HG03575 (cell line): Measurements from ENCODE around the gene NAPB.
A peak's percentile ranks its signal among the peaks of the same experiment; 100 is the strongest.
"Not testable (repeated sequence)": the region's sequence is repeated elsewhere in the genome, so short reads cannot be mapped to it uniquely, and the experiment has no call there.

Experiments used
- ATAC-seq: cut with Tn5 transposase; IDR thresholded peaks from one replicate; pipeline ENCODE4 v1.9.1; 2021; ENCODE audit not compliant: unreplicated experiment, insufficient number of reproducible peaks, low FRiP score; ENCODE audit errors: extremely low read depth

NAPB gene

DNA sequence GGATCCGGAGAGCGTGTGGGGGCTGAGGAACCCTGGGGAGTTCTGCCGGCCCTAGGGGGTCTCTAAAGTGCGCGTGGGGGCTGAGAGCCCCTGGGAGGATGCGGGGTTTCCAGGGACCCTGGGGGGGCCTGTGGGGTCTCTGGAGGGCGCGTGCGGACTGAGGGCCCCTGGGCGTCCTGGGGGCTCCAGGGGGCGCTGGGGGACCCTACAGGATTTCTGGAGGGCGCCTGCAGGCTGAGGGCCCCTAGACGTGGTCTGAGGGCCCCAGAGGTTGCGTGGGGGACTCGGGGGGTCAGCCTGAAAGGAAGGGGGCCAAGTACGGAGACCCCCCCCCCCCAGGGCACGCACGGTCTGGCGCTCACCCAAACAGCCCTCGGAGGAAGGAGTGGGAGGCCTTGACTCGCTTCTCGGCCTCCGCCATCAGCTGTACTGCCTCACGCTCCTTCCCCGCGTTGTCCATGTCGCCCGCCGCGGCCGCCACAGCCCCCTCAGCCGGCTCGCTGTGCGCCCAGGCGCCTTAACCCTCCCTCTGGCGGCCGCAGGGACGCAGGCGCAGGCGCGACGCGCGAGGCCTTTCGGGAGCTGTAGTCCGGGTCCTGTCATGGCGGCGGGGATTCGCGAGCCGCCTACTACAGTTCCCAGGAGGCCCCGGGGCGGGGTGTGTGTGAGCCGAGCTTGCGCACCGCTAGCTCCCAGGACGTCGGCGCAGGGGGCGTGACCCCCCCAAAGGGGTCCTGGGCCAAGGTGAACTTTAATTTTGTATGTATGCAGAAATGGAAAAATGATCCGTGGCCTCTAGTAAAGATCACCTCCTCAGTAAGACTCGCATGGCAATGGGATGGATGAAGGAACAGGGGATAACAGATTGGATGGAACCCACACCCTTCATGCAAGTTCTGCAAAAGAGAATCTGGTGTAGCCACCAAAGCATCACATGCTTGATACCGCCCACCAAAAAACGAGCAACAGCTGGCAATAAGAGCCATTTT lies at the start of gene NAPB:
Gene NAPB (minus strand): TSS at position 546 of the 989 bp plus-strand sequence. CDS start 86 bp downstream, at position 460.
- peak; percentile 84 for ATAC-seq

- not testable (repeated sequence) for ATAC-seq
Observed at GRCh38 chr20:23466961-23467360, 45.7 kb upstream of the NAPB start.

GRCh38 chr20:23461180-23461579 lies 39.9 kb upstream of the NAPB start:
- ATAC-seq = no peak

DNA sequence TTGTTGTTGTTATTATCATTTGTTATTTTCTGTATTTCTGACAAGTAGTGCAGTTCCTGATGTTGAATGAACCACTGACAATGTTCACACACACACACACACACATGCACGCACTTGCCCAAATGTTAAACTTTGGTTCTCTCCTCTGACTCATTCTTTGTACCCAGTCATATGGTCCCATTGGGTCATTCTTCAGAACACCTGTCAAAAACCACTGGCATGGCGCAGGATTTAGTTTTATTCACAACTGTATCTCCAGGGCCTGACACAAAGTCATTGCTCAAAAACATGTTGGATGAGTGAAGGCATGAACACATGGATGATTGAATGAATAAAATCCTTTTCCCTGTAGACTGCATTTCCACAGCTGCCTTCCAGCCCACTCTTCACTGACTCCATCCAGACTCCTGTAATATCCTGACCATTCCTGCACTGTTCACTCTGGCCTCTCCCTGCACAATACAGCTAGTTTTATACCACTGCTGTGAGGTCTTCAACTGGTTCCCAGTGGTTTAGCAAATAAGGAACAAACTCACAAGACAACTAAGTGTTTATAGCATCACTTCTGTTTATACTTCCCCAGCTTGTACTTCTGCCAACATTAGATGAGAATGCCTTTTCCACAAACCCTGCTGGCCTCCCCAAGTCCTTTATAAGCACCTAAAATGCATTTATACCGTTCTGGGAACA lies 38.3 kb upstream of the NAPB start:
- ATAC-seq = no peak

DNA sequence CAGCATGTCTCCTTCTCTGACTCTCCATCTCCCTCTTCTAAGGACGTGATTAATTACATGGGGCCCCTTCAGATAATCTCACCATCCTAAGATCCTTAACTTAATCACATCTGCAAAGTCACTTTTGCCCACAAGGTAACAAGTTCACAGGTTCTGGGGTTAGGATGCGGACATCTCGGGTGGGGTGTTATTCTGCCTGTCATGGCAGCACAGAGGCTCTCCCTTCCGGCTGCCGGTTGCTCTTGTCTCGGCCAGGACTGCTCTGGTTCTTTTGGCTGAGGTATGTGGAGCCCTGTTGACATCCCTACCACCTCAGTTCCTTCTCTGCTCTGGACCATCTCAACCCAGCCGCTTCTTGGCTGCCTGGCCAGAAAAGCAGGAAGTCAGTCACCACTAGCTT lies 35.6 kb upstream of the NAPB start:
- no peak for ATAC-seq

GRCh38 chr20:23456409-23456808 lies 35.1 kb upstream of the NAPB start:
- ATAC-seq = no peak

DNA sequence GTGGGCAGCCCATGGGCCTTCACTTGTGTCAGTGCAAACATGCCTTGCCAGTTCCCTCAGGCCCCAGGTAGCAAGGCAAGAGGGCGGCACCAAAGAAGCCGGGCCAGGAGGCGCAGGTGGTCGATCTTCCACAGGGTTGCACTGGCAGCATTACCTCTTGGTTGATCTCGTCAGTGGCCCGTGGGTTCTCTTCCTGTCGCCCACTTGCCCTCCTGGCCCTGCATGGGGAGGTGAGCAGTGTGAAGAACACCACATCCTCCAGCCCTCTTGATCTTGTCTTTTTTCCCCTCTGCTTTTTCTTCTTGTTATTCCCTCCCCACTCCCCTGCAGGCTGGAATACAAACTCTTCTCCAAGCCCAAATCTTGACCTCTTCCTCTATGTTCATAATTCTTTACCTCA lies 34.4 kb upstream of the NAPB start:
- no peak for ATAC-seq

DNA sequence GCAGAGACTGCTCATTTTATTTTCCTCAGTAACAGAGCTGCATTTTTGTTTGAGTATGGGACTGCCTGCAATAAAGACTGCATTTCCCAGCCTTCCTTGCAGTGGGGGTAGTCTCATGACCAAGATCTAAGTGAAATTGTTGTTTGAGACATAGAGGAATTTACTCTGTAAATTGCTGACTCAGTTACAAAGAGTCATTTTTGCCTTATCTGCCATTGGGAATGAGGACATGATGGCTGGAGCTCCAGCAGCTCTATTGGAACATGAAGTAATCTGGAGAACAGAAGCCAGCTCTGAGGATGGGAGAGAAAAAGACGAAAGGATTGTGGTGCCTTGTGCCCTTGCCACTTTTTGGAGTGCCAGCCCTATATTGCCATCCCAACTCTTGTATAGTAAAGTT lies 33.5 kb upstream of the NAPB start:
- ATAC-seq = no peak

GRCh38 chr20:23453549-23454543 lies 32.6 kb upstream of the NAPB start:
- ATAC-seq = no peak

DNA sequence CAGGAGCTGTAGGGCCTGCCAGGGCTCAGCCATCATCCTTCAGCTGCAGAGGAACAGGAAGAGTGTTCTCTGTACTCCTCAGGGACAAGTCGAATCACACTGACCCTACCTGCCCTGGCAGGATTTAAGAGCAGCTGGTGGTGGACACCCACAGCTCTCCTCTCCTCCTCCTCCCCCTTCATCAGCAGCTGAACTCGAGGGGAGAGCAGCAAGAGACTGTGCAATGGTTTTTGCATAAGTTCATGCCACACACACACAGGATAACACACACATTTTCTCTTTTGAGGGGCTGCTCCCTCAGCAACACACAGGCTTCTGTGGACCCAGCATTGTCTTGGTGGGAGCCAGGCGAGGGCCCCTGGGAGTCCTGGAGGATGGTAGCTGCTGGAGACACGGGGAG lies 31.5 kb upstream of the NAPB start, which contains the start of gene CST11:
Gene CST11 (minus strand): TSS at position 101 of the 400 bp plus-strand sequence. CDS start 65 bp downstream, at position 36.
- ATAC-seq = no peak

- ATAC-seq = no peak
Observed at GRCh38 chr20:23451956-23452487, 30.7 kb upstream of the NAPB start.

DNA sequence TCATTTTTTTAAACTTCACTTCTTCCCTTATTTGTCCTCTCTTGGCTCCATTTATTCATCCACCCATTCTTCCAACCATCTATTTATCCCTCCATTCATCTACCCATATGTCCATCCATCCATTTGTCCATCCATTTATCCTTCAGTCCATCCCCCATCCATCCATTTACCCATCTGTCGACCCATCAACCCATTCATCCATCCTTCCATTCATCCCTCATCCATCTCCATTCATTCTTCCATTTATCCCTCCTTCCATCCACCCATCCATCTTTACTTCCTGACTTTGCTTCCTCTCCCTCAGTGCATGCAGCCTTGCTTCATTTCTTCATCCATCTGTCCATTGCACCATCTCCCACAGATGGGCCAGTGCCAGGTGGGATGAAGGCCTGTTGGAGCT lies 29.6 kb upstream of the NAPB start:
- no peak for ATAC-seq

- ATAC-seq = no peak
Observed at GRCh38 chr20:23449421-23449820, 28.1 kb upstream of the NAPB start.

DNA sequence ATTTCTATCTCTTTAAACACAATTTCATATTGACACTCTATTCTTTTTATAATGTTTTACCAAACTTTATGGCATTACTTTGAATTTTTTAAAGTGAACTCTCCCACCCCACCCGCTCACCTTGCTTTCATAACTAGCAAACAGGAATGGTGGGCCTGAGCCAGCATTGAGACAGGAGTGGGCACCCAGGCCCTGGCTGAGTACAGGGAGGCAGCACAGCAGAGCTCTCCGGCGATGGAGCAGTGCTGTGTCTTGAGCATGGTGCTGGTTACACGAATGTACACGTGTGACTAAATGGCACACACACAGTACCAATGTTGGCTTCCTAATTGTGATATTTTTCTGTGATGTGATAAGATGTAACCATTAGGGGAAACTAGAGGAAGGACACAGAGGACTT lies 26.9 kb upstream of the NAPB start:
- ATAC-seq = no peak

GRCh38 chr20:23446505-23446904 lies 25.2 kb upstream of the NAPB start:
- no peak for ATAC-seq

- no peak for ATAC-seq
Observed at GRCh38 chr20:23445596-23446217, 24.4 kb upstream of the NAPB start.

DNA sequence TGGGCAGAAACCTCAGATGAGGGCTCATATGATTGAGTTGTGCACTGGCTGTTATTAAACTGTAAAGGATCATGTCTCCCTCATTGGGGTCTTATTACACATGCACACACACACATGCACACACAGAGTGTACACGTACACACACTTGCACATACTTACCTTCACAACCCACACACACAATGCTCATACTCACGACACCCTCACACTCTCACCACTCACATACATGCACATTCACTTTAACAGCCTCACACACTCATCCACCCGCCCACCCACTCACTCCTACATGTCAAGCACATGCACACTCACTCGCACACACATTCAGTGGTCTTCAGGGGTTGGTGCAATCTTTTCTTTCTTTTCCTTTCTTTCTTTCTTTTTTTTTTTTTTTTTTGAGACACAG lies 23.6 kb upstream of the NAPB start:
- no peak for ATAC-seq

DNA sequence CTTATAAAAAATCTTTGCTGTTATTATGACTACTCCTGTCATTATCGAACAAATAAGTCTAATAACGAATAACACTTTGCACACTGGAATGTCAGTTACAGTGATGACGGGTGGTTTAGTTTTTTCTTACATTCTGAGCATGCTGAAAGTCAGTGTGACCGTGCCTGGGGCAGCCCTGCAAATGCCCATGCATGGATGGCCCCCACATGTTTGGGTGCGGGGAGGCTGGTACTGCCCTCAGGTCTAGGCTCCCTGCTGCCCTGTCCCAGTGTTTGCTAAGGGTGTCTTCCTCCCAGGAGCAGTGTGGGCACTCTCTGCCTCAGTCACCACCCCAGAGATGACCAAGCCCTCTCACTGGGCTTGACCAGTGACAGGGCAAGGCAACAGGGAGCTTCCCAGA lies 21.1 kb upstream of the NAPB start:
- no peak for ATAC-seq
